ENCODE measurements around the gene DNAI4.
"Not testable (repeated sequence)": the region's sequence is repeated elsewhere in the genome, so short reads cannot be mapped to it uniquely, and the experiment has no call there.

The DNAI4 gene

DNA sequence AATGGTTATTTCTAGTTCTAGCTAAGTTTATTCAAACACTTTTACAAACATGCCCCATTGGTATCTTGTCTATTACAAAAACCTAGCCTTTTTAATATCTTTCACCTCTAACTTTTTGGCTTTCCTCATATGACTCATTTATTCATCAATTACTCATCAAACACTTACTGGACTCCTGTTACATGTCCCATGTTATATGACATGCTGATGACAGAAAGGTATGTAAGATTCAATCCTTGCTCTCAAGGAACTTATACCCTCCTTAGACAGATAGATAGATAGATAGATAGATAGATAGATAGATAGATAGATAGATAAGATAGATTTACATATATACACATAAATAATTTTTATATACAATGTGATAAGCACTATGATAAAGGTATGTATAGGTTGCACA lies 89.7 kb downstream of the DNAI4 start:
- H3K4me1 Mint-ChIP-seq (ENCODE audit: low read depth): no peaks in the 10 kb centered on the region
- H3K4me3 Mint-ChIP-seq: no peak overlapping the region
- H3K27ac Mint-ChIP-seq: no peak overlapping the region
- no peaks in the 10 kb centered on the region for H3K27me3 Mint-ChIP-seq
- DNase-seq: no peak
- H3K9me3 Mint-ChIP-seq: no peaks in the 10 kb centered on the region
- no peaks in the 10 kb centered on the region for H3K36me3 Mint-ChIP-seq (ENCODE audit: low read depth)

GRCh38 chr1:66833112-66833511 lies 91.5 kb downstream of the DNAI4 start:
- no peak overlapping the region for H3K4me3 Mint-ChIP-seq
- DNase-seq: no peak
- H3K27ac Mint-ChIP-seq: no peak overlapping the region
- no peaks in the 10 kb centered on the region for H3K36me3 Mint-ChIP-seq (ENCODE audit: low read depth)
- H3K4me1 Mint-ChIP-seq (ENCODE audit: low read depth): no peaks in the 10 kb centered on the region
- H3K9me3 Mint-ChIP-seq: no peaks in the 10 kb centered on the region
- H3K27me3 Mint-ChIP-seq: no peaks in the 10 kb centered on the region

DNA sequence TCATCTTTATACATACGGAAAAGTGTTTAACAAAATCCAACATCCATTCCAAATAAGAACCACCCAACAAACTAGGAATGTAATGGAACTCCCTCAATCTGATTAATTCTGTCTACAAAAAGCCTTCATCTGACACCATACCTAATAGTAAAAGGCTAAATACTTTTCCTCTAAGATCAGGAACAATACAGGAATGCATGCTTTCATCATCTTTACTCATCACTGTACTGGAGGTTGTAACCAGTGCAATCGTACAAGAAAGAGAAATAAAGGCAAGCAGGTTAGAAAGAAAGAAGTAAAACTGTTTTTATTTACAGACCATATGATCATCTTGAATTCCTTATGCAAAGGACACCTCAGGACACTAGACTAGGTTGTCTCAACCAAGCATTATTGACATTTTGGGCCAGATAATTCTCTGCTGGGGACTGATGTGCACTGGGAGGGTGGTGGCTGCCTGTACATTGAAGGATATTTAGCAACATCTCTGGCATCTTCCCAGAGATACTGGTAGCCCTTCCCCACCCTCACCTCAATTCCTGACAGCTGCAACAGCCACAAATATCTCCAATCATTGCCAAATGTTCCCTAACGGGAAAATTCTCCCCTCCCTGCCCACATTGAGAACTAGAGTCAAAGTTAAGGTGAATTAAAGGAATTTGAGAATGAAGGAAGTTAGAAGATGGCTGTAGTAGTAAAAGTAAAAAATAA lies 93.0 kb downstream of the DNAI4 start:
- Mint-ChIP-seq H3K27ac (no peak overlapping the region), H3K4me3 (no peak overlapping the region), H3K27me3 (no peaks in the 10 kb centered on the region), H3K36me3 (ENCODE audit: low read depth) (no peaks in the 10 kb centered on the region), H3K9me3 (no peaks in the 10 kb centered on the region), H3K4me1 (ENCODE audit: low read depth) (no peaks in the 10 kb centered on the region)
- no peak for DNase-seq

DNA sequence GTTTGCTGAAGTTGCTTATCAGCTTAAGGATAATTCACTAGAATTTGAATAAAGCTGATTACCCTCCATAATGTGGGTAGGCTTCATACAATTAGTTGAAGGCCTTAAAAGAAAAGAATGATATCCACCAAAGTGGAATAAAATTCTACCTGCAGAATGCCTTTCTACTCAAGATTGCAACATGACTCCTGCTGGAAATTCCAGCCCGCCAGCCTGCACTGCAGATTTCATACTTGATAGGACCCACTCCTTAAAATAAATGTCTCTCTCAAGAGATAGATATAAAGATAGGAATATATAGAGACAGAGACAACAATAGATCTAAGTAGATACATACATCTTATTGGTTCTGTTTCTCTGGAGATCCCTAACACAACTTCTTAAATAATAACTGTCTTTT lies 99.9 kb downstream of the DNAI4 start:
- Mint-ChIP-seq H3K27me3 (no peaks in the 10 kb centered on the region), H3K4me1 (ENCODE audit: low read depth) (no peaks in the 10 kb centered on the region), H3K4me3 (no peak overlapping the region), H3K27ac (no peak overlapping the region), H3K36me3 (ENCODE audit: low read depth) (no peaks in the 10 kb centered on the region), H3K9me3 (no peaks in the 10 kb centered on the region)
- no peak for DNase-seq

- DNase-seq: no peak
- H3K36me3 Mint-ChIP-seq (ENCODE audit: low read depth): no peaks in the 10 kb centered on the region
- no peak overlapping the region for H3K4me3 Mint-ChIP-seq
- H3K4me1 Mint-ChIP-seq (ENCODE audit: low read depth): no peaks in the 10 kb centered on the region
- H3K9me3 Mint-ChIP-seq: no peaks in the 10 kb centered on the region
- H3K27me3 Mint-ChIP-seq: no peaks in the 10 kb centered on the region
- no peak overlapping the region for H3K27ac Mint-ChIP-seq
These were observed 114.8 kb downstream of the DNAI4 start for GRCh38 chr1:66809736-66810326.

- Mint-ChIP-seq H3K9me3 (no peaks in the 10 kb centered on the region), H3K36me3 (ENCODE audit: low read depth) (no peaks in the 10 kb centered on the region), H3K4me3 (no peak overlapping the region), H3K27ac (no peak overlapping the region), H3K27me3 (no peaks in the 10 kb centered on the region), H3K4me1 (ENCODE audit: low read depth) (no peaks in the 10 kb centered on the region)
- DNase-seq: no peak
These were observed 115.4 kb downstream of the DNAI4 start for GRCh38 chr1:66809245-66809644.

DNA sequence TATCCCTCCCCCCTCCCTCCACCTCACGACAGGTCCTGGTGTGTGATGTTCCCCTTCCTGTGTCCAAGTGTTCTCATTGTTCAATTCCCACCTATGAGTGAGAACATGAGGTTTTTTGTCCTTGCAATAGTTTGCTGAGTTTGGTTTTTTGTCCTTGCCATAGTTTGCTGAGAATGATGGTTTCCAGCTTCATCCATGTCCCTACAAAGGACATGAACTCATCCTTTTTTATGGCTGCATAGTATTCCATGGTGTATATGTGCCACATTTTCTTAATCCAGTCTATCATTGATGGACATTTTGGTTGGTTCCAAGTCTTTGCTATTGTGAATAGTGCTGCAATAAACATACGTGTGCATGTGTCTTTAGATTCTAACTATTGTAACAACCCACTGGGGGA lies 128.8 kb downstream of the DNAI4 start:
- H3K4me3 Mint-ChIP-seq; H3K4me1 Mint-ChIP-seq (ENCODE audit: low read depth); H3K27ac Mint-ChIP-seq; H3K36me3 Mint-ChIP-seq (ENCODE audit: low read depth); DNase-seq; H3K27me3 Mint-ChIP-seq; H3K9me3 Mint-ChIP-seq: not testable (repeated sequence)

GRCh38 chr1:66791621-66792610 lies 132.7 kb downstream of the DNAI4 start:
- DNase-seq: no peak
- Mint-ChIP-seq H3K9me3 (no peaks in the 10 kb centered on the region), H3K27me3 (no peaks in the 10 kb centered on the region), H3K27ac (no peak overlapping the region), H3K4me3 (no peak overlapping the region), H3K4me1 (ENCODE audit: low read depth) (peaks cover 19% of the 10 kb centered on the region), H3K36me3 (ENCODE audit: low read depth) (no peaks in the 10 kb centered on the region)

DNA sequence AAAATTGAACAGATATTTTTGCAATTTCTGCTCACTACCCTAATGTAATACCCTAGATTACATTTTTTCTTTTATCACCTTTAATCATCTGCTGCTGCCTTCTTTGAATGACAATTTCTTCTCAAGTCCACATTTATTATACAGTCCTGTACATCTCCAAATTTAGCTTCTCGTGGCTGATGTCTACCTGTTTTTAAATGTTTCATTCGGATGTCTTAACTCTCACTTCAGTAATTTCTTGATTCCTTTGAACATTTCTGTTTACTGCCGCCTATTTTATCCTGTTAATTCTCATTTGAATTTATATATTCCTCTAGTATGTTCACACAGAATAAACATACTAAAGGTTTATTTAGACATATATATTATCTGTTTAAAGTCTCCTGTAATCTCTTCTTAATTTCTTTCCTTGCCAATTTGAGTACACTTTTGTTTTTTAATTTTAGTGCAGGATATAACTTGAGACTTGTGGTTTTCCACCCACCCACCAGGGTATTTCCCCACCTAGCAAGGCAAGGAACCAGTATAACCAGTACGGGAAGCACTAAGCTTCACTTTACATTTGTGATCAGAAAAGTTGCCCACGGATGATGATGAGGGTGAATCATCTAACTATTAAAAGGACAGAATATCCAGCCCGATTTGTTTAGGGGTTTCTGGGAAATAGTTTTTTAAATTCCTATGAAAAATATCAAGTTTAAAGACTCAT lies 136.3 kb downstream of the DNAI4 start:
- peak overlapping the region; percentile 85 for H3K27ac Mint-ChIP-seq
- no peaks in the 10 kb centered on the region for H3K36me3 Mint-ChIP-seq (ENCODE audit: low read depth)
- DNase-seq: peak; percentile 41
- no peaks in the 10 kb centered on the region for H3K27me3 Mint-ChIP-seq
- H3K4me3 Mint-ChIP-seq: peak overlapping the region; percentile 68
- peaks cover 26% of the 10 kb centered on the region for H3K4me1 Mint-ChIP-seq (ENCODE audit: low read depth)
- no peaks in the 10 kb centered on the region for H3K9me3 Mint-ChIP-seq

DNA sequence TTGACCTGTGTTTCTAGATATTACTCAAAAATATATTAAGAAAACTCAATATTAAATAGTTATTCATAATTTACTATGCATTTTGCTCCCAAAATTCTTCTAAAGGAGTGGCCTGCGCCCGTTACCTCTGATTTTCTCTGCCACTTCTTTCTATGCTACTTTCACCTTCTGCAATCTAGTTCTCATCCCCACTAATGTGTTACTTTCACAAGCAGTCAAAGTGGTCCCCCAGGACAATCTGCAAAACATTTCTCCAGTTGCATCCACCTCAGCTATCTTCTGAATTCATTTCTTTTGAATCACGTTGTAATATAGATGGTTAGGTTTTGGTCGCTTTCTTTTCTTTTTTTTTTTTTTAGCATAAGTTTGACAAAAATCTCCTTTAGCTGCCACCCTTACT lies 137.0 kb downstream of the DNAI4 start:
- Mint-ChIP-seq H3K4me3 (peak overlapping the region; percentile 68), H3K27me3 (no peaks in the 10 kb centered on the region), H3K9me3 (no peaks in the 10 kb centered on the region), H3K36me3 (ENCODE audit: low read depth) (no peaks in the 10 kb centered on the region), H3K27ac (peak overlapping the region; percentile 37), H3K4me1 (ENCODE audit: low read depth) (peaks cover 26% of the 10 kb centered on the region)
- DNase-seq: no peak

- not testable (repeated sequence) for H3K36me3 Mint-ChIP-seq (ENCODE audit: low read depth); H3K9me3 Mint-ChIP-seq; DNase-seq; H3K27ac Mint-ChIP-seq; H3K27me3 Mint-ChIP-seq; H3K4me3 Mint-ChIP-seq
- peaks cover 26% of the 10 kb centered on the region for H3K4me1 Mint-ChIP-seq (ENCODE audit: low read depth)
These were observed 138.9 kb downstream of the DNAI4 start for GRCh38 chr1:66785800-66786199.

DNA sequence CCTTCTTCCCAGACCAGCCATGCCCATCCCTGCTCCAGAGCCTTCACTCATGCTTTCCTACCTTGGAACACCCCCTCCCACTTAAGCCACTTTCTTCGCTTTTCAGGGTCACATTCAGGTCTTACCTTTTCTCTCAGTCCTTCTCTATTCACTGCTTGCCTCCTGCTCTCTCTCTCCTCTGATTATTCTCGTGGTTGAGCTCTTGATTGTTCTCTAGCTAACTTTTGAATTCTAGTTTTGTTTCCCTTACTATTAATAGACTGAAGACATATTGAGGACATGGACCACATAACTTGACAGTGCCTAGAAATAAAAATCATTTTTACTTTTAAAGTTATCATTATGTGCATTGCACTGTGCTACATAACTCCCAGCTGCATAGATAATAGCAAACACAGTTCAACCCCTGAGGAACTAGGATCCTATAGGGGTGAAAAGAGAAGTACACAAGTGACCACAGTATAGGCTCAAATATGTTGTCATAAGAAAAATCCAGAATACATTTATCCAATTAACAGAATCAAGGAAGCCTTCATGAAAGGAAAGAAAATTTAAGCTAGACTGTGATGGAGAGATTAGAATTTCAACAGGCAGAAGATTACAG lies 145.1 kb downstream of the DNAI4 start:
- DNase-seq: no peak

GRCh38 chr1:66778969-66779368 lies 145.7 kb downstream of the DNAI4 start:
- Mint-ChIP-seq H3K4me3 (no peak overlapping the region), H3K27me3 (no peaks in the 10 kb centered on the region), H3K9me3 (no peaks in the 10 kb centered on the region), H3K36me3 (ENCODE audit: low read depth) (no peaks in the 10 kb centered on the region), H3K4me1 (ENCODE audit: low read depth) (no peaks in the 10 kb centered on the region), H3K27ac (no peak overlapping the region)
- DNase-seq: no peak

More for the DNA sequence above, 145.1 kb downstream of the DNAI4 start:
- Mint-ChIP-seq H3K4me1 (ENCODE audit: low read depth) (no peaks in the 10 kb centered on the region), H3K9me3 (no peaks in the 10 kb centered on the region), H3K36me3 (ENCODE audit: low read depth) (no peaks in the 10 kb centered on the region), H3K27me3 (no peaks in the 10 kb centered on the region), H3K4me3 (no peak overlapping the region), H3K27ac (no peak overlapping the region)

- Mint-ChIP-seq H3K36me3 (ENCODE audit: low read depth) (no peaks in the 10 kb centered on the region), H3K27me3 (no peaks in the 10 kb centered on the region), H3K4me3 (no peak overlapping the region), H3K4me1 (ENCODE audit: low read depth) (no peaks in the 10 kb centered on the region), H3K9me3 (no peaks in the 10 kb centered on the region), H3K27ac (no peak overlapping the region)
- DNase-seq: no peak
These were observed 146.4 kb downstream of the DNAI4 start for GRCh38 chr1:66778266-66778665.

All from activated T-cell treated with anti-CD3 and anti-CD28 coated beads, Interleukin-2, amount 50 U/mL, for 24 hours (primary cell).